GM21390 (cell line): Measurements from ENCODE around the gene CABP4.

Experiments
- ATAC-seq: cut with Tn5 transposase; IDR thresholded peaks from one replicate; pipeline ENCODE4 v1.9.1; 2021; ENCODE audit not compliant: unreplicated experiment

The CABP4 gene

DNA sequence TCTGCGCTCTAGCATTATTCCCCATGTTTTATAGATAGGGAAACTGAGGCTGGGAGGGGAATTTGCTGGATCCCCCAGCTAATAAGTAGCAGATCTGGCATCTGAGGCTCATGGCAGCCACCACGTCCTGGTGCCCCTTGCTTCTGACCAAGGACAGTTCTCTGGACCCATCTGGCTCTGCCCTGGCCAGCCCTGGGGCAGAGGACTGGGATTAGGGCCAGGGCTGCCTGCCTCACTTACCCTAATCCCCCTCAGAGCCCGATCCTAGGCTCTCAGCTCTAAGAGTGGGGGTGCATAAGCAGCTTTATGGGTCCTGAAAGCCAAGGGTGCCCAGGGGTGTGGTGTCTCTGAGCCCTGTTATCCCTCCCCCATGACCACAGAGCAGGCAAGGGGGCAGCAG is at the start of gene CABP4:
TSS of gene CABP4 (plus strand) at position 301 of the 400 bp plus-strand sequence. CDS start at position 371, 70 bp downstream.
- ATAC-seq = no peak

DNA sequence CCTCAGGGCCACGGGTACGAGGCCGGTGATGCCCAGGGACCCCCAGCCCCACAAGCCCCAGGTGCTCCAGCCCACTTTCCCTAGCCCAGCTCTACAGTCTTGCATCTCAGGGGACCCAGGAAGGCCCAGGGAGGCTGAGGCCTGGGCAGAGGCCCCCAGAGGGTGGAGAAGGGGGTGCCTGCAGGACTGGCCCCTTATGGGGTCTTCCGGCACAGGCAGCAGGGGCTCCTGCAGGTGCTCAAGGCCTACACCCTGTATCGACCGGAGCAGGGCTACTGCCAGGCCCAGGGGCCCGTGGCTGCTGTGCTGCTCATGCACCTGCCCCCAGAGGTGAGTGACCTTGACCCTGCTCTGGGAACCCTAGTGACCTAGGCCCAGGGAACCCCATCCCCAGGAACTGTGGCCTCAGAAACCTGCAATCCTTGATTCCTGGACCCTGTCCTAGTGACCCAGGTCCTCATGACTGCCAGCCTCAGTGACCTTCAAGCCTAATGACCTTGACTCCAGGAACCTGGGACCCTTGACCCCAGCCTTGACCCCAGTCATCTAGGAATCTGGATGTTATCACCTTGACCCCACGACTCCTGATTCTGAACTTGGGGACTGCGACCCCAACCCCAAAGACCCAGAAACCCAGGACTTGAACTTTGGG is 49.3 kb upstream of the CABP4 start:
- no peak for ATAC-seq

DNA sequence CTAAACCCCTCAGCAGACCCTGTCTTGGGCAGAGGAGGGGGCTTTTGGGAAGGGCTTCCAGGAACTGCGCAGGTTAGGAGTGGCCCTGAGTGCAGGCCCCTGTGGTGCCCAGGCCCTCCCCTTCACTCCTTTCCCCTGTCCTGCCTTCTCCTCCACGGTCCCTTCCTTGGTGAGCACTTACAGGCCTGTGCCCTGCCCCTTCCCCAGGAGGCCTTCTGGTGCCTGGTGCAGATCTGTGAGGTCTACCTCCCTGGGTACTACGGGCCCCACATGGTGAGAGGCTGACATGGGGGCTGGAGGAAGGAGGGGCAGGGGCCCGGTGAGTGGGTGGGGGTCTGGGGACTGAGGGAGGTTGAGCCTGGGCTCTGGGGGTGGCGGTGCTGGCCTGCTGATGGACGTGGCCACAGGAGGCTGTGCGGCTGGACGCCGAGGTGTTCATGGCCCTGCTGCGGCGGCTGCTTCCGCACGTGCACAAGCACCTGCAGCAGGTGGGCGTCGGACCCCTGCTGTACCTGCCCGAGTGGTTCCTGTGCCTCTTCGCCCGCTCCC is 48.7 kb upstream of the CABP4 start:
- ATAC-seq = no peak

- ATAC-seq = no peak
These were observed 48.0 kb upstream of the CABP4 start for GRCh38 chr11:67406969-67407687.

DNA sequence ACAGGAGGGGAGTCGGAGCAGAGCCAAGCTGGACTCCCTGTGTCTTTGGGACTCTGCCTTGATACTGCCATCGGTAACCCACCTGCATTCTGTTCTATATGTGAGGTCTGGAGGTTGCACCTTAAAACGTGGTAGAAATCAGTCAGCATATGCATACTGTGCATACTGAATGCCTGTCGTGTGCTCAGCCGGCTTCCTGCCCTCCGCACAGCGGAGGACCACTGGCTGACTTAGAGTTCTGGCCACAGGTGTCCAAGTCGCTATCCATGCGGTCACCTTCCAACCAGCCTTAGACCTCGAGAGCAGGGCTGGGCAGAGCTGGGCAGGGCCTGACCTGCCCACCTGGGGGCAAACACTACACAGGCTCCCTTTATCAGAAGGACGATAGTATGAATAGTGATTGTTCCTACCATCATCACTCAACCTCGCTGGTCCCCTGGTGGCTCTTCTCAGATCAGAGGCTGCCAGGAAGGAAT is 47.4 kb upstream of the CABP4 start:
- ATAC-seq = no peak

- ATAC-seq = no peak
These were observed 46.5 kb upstream of the CABP4 start for GRCh38 chr11:67408437-67409200.

DNA sequence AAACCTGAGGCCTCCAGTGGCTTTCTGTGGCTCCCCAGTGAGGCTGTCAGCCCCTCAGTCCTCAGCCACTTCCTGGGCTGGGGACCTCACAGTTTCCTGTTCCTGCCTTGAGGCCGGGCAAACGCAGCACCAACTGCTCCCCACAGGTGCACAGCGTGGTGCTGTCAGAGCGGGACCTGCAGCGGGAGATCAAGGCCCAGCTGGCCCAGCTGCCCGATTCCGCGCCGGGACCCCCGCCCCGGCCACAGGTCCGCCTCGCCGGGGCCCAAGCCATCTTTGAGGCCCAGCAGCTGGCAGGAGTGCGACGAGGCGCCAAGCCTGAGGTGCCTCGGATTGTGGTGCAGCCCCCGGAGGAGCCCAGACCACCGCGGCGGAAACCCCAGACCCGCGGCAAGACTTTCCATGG is 45.9 kb upstream of the CABP4 start:
- no peak for ATAC-seq

- ATAC-seq = no peak
These were observed 45.3 kb upstream of the CABP4 start for GRCh38 chr11:67409781-67410368.

- no peak for ATAC-seq
These were observed 44.8 kb upstream of the CABP4 start for GRCh38 chr11:67410369-67410831.

- no peak for ATAC-seq
These were observed 44.0 kb upstream of the CABP4 start for GRCh38 chr11:67410984-67411784.

DNA sequence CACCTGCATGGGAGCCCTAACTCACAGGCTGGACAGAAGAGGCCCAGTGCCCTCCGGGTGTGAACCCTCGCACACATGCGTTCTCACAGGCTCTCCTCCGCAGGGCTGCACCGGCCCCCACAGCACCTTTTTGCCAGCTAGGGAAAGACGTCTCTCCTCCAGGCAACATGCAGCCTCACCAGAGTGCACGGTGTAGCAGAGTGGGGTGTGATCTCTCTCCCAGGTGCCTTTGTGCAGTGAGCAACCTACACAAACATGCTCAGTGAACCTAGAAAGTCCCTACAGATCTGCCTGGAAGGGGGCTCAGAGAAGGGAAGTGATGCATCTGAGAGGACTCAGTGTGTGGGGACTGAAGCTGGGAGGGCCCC is 43.4 kb upstream of the CABP4 start:
- no peak for ATAC-seq

DNA sequence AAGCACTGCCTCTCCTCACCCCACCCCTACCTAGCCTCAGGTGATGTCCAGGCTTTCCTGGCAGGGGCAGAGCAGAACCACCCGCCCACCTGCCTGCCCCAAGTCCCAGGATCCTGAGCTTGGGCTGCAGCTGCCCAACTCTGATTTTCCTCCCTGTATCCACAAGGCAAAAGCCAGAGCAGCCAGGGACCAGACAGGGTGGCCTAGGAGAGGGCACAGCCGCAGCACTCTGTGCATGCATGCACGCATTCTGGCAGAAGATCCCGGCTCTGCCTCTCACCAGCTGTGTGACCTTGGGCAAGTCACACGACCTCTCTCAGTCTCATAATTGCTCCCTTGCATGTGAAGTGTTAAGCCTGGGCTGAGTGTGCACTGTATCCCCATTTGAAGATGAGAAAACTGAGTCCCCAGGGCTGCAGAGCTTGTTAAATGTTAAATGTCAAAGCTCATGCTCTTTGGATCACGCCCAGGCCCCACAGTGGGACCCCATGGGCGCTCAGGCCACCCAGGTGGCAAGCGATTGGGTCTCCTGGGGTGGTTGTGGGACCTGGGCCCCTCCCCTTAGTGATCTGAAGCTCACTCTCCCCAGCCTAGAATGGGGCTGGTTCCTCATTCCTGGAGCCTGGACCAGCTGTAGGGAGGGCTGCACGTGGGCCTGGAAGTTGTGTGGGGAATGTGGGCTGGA is 42.5 kb upstream of the CABP4 start:
- no peak for ATAC-seq

GRCh38 chr11:67413266-67413849 is 41.8 kb upstream of the CABP4 start:
- ATAC-seq = no peak

GRCh38 chr11:67415501-67416304 is 39.5 kb upstream of the CABP4 start, which contains the start of gene CARNS1:
Gene CARNS1, plus strand, starts transcription at chr11:67415678. Its CDS starts 522 bp downstream, at chr11:67416200.
- no peak for ATAC-seq

- no peak for ATAC-seq
These were observed 38.5 kb upstream of the CABP4 start for GRCh38 chr11:67416416-67417335.

DNA sequence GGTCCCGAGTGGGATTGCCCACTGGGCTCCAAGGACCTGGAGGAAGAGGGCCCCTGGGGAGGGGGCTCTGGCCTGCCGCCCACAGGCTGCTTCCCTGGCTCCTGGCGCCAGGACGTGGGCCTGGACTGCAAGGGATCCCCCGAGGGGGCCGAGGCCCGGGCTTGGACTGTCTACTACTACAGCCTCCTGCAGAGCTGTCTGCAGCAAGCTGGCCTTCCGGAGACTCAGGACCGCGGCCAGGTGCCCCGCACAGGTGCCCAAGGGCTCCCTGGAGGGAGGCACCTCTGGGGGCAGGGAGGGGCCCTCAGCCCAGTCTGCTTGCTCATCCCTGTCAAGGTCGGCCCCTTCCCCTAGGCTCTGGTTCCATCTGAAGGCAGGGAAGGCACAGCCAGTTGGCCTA is 37.7 kb upstream of the CABP4 start:
- ATAC-seq = no peak
